Measurements from ENCODE around the gene SIPA1.

DNA sequence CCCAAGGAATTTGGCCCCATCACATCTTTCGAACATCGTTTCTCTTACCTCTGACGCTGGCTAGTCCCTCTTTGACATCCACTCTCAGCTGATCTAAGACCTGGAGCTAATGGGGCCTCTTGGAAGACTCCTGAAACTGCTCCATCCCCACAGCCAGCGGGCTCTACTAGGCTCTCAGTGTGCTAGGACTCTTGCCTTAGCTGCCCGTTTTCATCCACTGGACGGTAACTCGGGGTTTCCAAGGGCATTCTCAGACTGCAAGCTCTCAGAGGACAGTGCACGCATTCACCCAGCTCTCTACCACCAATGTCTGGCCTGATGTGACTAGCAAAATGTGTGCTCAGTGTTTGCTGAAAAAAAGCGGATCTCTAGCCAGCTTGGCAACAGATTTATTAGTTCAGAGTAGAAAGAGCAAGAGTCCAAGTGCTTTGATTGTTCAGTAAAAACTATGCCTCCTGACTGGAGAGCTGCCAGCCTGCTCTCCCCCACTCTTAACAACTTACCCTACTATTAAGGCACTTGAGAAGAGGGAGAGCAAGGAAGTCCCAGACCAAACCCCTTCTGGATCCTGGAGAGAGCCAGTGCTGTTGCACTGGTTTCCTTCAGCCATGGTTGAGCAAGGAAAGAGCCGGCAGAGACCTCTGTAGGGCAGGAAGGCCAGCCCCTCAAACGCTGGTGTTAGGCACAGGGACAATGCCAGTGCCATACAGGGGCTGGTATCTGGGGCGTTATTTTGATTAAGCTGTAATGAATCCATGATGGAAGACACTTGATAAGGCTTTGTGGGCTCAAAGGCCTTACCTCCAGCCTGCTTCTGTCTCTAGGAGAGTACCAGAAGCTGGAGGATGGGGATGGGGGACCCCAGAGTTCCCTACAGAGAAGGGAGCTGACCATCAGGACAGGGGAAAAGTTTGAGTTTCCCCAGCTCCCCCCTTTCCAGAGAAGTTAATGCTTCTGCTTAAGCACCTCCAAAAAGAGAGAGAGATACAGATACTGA is 15.6 kb downstream of the SIPA1 start:
- no peak for TF ChIP-seq EZH2 (IDR thresholded peaks at IDR 0.05; ENCODE audit: borderline replicate concordance, low read depth, low read length, poor library complexity, severe bottlenecking)
- TF ChIP-seq, protein P1, sequence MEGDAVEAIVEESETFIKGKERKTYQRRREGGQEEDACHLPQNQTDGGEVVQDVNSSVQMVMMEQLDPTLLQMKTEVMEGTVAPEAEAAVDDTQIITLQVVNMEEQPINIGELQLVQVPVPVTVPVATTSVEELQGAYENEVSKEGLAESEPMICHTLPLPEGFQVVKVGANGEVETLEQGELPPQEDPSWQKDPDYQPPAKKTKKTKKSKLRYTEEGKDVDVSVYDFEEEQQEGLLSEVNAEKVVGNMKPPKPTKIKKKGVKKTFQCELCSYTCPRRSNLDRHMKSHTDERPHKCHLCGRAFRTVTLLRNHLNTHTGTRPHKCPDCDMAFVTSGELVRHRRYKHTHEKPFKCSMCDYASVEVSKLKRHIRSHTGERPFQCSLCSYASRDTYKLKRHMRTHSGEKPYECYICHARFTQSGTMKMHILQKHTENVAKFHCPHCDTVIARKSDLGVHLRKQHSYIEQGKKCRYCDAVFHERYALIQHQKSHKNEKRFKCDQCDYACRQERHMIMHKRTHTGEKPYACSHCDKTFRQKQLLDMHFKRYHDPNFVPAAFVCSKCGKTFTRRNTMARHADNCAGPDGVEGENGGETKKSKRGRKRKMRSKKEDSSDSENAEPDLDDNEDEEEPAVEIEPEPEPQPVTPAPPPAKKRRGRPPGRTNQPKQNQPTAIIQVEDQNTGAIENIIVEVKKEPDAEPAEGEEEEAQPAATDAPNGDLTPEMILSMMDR (conservative IDR thresholded peaks at IDR 0.05; ENCODE audit: low read depth, low read length), result no peak
